ENCODE measurements around the gene MCEMP1.
A peak's percentile ranks its signal among the peaks of the same experiment; 100 is the strongest.

Gene MCEMP1

GRCh38 chr19:7670790-7671189 lies 6.1 kb upstream of the MCEMP1 start:
- no peak for DNase-seq (ENCODE audit: low read depth)

DNA sequence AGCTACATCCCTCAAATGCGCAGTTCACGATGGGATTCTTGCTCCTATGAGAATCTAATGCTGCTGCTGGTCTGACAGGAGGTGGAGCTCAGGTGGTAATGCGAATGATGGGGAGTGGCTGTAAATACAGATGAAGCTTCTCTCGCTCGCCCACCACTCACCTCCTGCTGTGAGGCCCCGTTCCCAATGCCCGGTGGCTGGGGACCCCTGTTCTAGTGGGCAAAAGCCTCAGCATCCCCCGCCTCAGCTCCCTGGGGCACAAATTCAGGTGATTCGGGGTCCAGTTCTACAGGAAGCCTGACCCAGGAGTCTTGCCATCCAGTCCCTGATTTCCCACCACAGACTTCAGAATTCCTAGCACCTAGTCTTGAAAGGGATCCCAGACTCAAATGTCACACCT lies 4.4 kb upstream of the MCEMP1 start:
- no peak for DNase-seq (ENCODE audit: low read depth)

DNA sequence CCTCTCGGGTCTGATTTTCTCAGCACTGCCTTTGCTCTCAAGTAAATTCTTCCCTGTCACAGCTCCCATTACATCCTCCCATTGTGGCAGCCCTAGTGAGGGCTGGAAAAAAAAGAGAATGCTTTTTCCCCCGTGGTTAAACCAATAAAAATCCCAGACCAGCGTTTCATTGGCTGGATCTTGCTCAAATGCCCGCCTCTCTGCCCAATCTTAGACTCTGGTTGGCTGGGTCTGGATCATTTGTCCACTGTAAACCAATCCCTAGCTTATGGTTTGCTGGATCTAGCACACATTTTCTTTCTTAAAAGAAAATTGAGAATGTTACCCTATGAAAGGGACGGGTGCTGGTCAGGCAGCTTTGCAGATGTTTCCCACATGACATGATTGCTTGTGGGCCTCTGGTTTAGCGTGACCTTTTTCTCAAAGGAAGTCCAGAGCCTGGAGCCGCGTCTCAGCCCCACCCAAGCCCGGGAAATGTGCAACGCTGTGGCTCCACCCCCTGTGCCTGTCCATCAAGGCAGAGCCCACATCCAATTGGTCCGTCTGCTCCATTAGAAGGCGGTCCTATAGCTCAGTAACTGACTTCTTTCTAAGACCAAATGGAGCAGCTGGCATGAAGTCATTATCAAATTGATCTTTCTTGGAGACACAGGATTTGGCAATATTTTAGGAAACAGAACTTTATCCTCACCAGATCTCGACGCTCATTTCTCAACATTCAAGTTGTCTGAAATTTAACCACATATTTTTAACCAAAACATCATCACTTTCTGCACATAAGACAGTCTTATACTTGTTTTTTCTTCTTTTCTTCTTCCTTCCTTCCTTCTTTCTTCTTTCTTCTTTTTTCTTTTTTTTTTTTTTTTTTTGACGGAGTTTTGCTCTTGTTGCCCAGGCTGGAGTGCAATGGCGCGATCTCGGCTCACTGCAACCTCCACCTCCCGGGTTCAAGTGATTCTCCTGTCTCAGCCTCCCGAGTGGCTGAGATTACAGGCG lies 2.6 kb upstream of the MCEMP1 start:
- no peak for DNase-seq (ENCODE audit: low read depth)

DNA sequence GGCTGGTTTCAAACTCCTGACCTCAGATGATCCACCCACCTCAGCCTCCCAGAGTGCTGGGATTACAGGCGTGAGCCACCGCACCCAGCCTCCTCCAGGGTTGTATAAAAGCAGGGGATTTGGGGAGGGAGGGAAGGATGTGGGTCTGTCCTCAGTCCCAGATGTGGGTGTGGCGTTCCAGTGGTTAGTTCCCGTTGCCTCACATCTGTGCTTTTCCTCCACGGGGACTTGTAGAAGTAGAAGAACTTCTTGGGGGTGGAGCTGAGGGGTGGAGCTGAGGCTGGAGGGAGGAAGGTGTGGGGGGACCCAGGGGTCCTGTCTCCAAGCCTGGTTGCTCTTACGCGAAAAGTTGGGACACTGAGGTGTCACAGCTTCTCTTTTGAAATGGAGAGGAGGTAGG lies 514 bp upstream of the MCEMP1 start:
- no peak for DNase-seq (ENCODE audit: low read depth)

DNA sequence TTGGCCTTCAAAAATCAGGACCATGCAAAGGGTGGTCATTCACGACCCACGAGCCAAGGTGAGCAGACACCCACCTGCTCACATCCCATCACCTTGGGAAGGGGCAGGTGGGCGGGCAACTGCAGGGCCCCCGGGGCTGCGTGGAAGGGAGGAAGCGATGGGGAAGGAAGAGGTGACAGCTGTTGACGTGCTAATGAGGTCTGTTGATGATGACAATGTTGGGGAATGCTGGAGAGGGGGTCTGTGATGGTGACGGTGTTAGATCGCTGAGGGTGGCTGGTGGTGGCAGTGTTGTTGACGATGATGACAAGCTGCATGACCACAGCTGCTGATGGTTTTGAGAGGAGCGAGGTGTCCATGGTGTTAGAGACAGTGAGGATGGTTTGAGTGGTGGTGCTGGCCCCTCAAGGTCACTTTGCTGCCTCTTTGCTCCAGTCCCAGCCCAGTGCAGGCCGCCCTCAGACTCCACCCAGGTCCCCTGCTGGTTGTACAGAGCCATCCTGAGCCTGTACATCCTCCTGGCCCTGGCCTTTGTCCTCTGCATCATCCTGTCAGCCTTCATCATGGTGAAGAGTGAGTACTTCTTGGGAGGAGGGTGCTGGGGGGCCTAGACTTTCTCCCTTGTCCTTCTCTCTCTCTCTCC lies 900 bp downstream of the MCEMP1 start:
- no peak for DNase-seq (ENCODE audit: low read depth)

DNA sequence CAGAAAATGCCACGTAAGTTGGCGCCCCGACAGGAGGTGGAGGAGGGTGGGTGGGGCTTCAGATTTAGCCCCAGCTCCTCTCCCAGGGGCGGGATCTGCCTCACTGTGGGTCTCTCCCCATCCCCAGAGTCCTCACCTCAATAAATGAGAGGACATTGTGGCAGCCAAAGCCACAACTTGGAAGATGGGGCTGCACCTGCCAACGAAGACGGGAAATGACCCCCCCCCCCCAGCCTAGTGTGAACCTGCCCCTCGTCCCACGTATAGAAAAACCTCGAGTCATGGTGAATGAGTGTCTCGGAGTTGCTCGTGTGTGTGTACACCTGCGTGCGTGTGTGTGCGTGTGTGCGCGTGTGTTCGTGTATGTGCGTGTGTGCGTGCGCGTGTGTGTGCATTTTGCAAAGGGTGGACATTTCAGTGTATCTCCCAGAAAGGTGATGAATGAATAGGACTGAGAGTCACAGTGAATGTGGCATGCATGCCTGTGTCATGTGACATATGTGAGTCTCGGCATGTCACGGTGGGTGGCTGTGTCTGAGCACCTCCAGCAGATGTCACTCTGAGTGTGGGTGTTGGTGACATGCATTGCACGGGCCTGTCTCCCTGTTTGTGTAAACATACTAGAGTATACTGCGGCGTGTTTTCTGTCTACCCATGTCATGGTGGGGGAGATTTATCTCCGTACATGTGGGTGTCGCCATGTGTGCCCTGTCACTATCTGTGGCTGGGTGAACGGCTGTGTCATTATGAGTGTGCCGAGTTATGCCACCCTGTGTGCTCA lies 2.3 kb downstream of the MCEMP1 start:
- DNase-seq (ENCODE audit: low read depth): peak; percentile 41

- DNase-seq (ENCODE audit: low read depth): no peak
Measured at GRCh38 chr19:7679771-7680605, 3.1 kb downstream of the MCEMP1 start.

DNA sequence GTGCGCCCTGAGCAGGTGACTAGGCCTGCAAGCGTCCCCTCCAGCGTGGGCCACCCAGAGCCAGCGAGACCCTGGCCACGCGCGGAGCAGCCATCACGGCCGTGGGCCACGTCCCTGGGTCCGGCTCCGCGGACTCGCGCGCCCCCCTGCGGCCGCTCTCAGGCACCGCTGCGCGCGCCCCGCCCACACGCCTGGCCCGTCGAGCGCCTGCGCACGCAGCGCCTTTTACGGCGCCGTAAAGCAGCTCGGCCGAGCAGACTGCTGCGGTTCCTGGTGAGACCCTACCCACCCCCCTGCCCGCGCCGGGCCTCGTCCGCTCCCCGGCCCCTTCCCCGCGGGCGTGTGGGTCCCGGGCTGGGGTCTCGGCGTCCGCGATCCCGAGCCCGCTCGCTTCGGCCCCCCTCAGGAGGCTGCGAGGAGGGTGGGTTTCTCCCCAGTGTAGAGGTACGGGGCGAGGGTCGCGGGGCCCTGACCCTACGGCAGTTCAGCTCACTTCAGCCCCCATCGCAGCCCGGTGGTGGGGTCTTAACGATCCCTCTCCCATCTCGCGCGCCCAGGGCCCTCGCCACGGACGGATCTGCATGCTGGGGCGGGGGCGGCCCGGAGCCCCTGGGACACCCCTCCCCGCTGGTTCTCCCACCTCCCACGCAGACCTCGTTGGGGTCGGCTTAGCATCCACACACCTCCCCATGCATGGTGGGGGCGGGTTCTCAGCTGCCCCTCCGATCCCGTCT lies 3.9 kb downstream of the MCEMP1 start, which contains the start of gene TRAPPC5:
TSS of gene TRAPPC5 (plus strand) at position 228 of the 734 bp plus-strand sequence. CDS start 1,421 bp downstream, outside the sequence.
- DNase-seq (ENCODE audit: low read depth): peak; percentile 84

DNA sequence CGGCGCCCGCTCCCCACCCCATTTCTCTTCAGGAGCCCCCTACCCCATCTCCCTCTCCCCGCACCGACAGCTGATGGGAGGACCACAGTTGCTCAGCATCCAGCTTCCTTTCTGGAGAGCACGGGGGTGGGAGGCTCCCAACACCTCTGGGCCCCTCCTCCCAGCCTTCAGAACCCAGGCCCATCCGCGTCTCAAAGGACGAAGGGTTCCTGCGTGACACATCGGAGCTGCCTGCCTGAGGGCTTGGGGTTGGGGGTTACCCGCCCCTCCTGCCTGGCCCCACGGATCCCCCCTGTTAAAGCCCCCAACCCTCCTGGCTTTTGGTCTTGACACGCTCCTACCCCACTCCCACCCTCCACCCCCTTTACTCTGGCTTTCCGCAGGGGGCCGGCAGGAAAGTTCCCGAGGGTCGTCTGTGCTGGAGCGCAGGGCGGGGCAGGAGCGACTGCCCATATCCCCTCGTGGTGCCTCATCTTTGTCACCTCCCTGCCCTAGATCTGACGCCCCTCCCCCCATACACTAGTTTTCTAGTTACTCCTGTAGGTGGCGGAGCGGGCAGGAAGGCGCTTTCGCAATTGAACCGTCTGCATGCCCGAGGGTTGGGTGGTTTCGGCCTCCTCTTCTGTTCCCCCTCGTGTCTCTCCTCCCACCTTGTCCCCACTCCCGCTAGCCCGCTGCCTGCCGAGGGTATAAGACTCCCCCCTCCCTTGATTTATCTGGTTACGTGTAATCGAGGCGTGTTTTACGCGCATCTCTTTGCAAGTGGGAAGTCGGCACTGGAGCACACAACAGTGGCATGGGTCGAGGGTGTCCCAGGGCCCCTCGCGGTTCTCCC lies 4.7 kb downstream of the MCEMP1 start:
- peak; percentile 62 for DNase-seq (ENCODE audit: low read depth)

DNA sequence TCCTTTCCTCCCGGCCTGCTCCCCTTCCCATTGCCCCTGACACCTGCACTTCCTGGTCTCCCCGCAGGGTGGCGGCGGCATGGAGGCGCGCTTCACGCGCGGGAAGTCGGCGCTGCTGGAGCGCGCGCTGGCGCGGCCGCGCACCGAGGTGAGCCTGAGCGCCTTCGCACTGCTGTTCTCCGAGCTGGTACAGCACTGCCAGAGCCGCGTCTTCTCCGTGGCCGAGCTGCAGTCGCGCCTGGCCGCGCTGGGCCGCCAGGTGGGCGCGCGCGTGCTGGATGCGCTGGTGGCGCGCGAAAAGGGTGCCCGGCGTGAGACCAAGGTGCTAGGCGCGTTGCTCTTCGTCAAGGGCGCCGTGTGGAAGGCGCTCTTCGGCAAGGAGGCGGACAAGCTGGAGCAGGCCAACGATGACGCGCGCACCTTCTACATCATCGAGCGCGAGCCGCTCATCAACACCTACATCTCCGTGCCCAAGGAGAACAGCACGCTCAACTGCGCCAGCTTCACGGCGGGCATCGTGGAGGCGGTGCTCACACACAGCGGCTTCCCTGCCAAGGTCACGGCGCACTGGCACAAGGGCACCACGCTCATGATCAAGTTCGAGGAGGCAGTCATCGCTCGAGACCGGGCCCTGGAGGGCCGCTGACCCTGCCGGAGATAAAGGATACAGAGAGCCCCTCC lies 5.4 kb downstream of the MCEMP1 start:
- no peak for DNase-seq (ENCODE audit: low read depth)

DNA sequence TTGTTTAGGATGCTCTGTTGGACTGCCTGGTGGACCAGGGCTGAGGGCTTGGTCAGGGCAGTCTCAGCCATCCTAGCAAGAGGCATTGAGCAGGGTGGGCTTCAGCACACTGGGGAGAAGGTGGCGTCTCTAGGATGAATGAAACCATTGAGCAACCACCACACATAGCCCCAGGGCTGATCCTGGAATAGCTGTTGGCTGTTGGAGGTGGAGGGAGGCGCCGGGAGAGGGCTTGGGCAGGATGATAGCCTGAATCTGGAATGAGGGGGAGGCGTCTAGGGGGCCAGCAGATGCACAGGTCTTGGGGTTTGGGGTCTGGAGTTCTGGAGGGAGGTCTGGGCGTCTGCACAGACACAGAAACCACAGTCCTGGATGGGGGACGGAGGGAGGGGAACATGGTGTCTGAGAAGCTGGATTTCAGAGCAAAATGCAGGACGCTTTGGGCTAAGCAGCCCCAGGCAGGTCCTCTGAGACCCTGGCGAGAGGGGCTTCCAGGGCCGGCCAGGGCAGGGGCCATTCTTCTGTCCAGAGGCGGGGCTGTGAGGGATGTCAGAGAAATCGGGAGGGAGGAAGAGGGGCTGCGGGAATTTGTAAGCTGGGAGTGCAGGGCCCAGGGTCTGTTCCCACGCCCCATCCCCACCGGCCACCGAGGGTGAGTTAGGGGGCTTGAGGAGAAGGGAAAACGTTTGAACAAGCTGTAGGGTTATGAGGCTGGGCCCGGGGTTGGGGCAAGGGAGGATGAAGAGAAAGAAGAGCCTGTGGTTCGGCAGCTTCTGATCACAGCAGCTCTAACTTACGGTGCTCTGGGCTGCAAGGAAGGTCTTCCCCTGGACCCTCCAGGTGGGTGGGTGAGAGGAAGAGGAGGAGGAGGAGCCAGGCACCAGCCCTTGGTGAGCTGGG lies 8.9 kb downstream of the MCEMP1 start:
- no peak for DNase-seq (ENCODE audit: low read depth)

- no peak for DNase-seq (ENCODE audit: low read depth)
Measured at GRCh38 chr19:7687177-7687576, 10.3 kb downstream of the MCEMP1 start.

DNA sequence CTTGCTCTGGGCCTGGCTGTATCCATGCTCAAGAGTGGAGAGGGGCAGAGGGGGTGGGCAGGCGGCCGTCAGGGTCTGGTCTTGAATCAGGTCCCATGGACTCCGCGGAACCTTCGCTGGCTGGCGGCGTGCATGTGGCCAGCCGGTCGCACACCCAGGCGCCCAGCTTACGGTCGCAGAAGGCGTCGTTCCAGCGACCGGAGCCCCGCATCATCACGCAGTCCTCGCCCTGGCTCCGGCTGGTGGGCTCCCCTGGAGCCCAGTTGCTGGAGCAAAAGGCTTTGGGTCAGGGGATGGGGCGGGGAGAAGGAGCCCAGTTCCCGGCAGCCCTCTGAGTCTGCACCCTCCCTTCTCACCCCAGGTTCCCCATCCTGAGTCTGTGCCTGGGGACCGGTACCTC lies 12.3 kb downstream of the MCEMP1 start:
- no peak for DNase-seq (ENCODE audit: low read depth)

DNA sequence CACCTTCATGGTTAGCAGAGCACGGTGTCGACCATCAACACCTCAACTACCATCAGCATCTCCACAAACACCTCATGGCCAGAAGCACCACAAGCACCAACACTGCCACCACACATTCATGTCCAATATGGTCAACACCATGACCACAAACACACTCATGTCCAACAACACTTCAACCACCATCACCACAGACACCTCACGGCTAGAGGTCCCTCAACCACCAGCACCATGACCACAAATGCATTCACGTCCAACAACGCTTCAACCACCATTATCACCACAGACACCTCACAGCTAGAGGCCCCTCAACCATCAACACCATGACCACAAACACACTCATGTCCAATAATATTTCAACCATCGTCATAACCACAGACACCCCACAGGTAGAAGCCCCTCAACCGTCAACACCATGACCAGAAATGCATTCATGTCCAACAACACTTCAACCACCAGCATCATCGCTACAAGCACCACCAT lies 13.9 kb downstream of the MCEMP1 start:
- DNase-seq (ENCODE audit: low read depth): no peak

DNA sequence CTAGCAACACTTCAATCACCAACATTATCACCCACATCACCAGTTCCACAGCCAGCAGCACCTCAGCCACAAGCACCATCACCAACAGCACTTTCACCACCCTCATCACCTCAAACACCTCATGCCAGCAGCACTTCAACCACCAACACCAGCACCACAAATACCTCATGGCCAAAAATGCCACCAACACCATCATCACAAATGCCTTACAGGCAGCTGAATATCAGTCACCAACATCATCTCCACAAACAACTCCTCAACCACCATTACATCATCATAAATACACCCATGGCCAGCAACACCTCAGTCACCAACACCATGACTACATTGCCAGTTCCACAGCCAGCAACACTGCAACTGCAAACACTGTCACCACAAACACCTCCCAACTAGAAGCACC lies 14.6 kb downstream of the MCEMP1 start:
- no peak for DNase-seq (ENCODE audit: low read depth)

DNA sequence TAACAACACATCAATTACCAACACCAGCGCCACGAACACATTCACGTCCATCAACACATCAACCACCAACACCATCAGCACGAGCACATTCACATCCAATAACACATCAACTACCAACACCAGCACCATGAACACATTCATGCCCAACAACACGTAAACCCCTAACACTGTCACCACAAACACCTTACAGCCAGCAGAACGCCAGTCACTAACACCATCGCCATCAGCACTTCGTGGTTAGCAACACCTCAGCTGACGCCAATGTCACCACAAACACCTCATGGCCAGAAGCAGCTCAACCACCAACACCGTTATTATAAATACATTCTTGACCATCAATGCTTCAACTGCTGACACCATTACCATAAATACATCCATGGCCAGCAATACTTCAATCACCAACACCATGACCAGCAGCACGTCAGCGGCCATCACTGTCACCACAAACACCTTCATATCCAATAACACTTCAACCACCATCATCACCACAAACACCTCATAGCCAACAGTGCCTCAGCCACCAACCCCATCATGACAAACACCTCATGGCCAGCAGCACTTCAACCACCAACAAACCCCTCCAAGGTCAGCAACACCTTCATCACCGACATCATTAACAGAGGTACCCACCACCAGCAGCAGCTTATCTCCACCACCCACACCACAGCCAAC lies 15.7 kb downstream of the MCEMP1 start:
- no peak for DNase-seq (ENCODE audit: low read depth)

GRCh38 chr19:7694499-7694898 lies 17.6 kb downstream of the MCEMP1 start:
- no peak for DNase-seq (ENCODE audit: low read depth)
